Measurements from ENCODE around the gene CPNE5.

GRCh38 chr6:36797653-36798052, 41.6 kb downstream of the CPNE5 start:
- TF ChIP-seq CTCF (conservative IDR thresholded peaks at IDR 0.05; ENCODE audit: low read depth, low read length) (no peak), EZH2 (IDR thresholded peaks at IDR 0.05; ENCODE audit: low read length, unreplicated experiment) (no peak), EZH2phosphoT487 (IDR thresholded peaks at IDR 0.05; ENCODE audit: borderline replicate concordance, low read length) (no peak)
